Stimulated activated CD4-positive, alpha-beta T cell treated with anti-CD3 and anti-CD28 coated beads, Interleukin-4, amount 100 ng/mL, for 1 hour (primary cell): ENCODE data around the gene P2RX5.
"Not testable (repeated sequence)": the region's sequence is repeated elsewhere in the genome, so short reads cannot be mapped to it uniquely, and the experiment has no call there.

ENCODE experiments used
- DNase-seq: peaks from one replicate; pipeline ENCODE4 v3.0.0-alpha.2; 2020

Gene P2RX5

GRCh38 chr17:3710951-3711383 lies 15.0 kb upstream of the P2RX5 start:
- peak; percentile 43 for DNase-seq

DNA sequence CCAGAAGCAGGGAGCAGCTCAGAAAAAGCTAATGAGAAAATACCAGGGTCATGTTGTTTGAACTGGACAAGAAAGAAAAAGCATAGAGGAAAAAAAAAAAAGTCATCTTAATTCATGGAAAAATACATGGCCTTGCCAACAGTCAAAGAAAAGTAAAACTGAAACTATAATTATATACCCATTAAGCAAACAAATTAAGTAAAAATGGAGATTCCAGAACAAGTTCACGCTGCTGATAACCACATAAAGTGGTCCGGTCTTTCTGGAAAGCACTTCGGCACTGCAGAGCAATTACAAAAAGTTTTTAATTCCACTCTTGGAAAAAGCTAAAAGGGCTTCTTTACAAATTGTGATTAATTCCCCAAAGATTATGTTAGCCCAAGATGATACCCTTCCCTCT lies 12.4 kb upstream of the P2RX5 start:
- no peak for DNase-seq

- DNase-seq: not testable (repeated sequence)
Observed at GRCh38 chr17:3705718-3705984, 9.7 kb upstream of the P2RX5 start.

DNA sequence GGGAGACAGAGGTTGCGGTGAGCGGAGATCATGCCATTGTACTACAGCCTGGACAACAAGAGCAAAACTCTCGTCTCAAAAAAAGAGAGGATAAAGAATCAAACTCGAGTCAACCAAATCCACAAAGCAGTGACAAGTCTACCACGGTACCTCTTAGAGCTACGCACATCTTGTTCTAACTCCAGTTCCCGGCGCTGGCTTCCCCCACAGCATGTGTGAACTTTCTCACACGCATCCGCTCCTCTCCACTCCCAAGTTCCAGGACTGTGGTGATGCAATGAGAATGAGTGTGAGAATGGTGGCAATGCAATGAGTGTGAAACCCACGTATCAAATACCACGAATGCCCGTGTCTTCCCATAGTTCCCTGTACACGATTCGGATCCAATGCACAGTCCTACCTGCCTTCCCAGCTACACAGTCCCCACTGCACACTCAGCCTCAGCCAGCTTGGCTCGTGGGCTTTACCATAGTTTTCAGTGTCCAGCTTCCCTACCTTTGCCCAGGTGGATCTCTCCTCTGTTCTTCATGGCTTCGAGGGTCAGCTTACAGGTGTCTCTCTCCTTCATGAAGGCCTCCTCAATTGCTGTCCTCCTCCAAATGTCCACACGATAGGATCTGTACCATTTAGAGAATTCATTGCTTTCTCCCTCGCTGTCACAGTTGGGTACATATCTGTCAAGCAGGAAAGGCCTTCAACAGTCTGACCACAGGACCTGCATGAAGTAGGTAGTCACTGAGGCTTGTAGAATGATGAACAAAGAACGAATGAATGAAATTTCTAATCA lies 9.2 kb upstream of the P2RX5 start:
- no peak for DNase-seq

- DNase-seq: not testable (repeated sequence)
Observed at GRCh38 chr17:3702041-3702539, 6.1 kb upstream of the P2RX5 start.

- no peak for DNase-seq
Observed at GRCh38 chr17:3699951-3700350, 4.0 kb upstream of the P2RX5 start.

GRCh38 chr17:3698139-3698538 lies 2.2 kb upstream of the P2RX5 start:
- no peak for DNase-seq

DNA sequence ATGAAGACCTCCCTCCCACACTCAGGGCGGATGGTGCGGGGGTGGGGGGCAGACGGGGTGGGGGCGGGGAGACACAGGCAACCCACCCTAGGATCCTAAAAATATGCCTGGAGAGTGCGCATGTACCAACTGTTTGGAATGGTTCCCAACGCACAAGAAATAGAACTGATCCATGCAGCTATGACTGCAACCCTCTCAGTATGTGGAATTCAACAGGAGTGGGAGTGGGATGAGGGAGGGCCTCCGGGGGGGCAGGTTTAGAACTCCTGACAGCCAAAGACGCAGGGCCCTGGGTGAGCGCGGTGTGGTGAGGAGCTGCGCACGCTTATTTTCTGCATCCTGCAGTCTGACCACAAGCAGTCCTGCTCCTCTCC lies 1.1 kb upstream of the P2RX5 start:
- DNase-seq: no peak

- DNase-seq: no peak
Observed at GRCh38 chr17:3695129-3695722, 729 bp downstream of the P2RX5 start.

DNA sequence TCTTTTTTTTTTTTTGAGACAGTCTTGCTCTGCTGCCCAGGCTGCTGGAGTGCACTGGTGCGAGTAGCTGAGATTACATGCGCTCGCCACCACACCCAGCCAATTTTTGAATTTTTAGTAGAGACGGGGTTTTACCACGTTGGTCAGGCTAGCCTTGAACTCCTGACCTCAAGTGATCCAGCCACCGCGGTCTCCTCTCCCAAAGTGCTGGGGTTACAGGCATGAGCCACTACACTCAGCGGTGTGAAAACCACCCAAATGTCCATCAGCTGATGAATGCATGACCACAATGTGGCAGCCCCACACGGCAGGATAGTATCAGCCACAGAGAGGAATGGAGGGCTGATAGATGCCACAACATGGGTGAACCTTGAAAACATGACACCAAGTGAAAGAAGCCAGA lies 2.1 kb downstream of the P2RX5 start:
- no peak for DNase-seq

DNA sequence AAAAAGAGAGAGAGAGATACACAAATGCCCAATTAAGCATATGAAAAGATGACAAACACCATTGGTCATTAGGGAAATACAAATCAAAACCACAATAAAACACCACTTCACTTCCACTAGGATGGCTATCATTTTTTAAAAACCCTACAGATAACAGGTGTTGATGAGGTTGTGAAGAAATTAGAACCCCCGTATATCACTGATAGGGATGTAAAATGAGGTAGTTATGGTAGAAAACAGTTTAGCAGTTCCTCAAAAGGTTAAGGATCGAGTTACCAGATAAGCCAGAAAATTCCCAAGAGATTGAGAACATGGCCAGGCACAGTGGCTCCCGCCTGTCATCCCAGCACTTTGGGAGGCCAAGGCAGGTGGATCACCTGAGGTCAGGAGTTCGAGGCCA lies 2.8 kb downstream of the P2RX5 start:
- no peak for DNase-seq

- DNase-seq: no peak
Observed at GRCh38 chr17:3692346-3692745, 3.6 kb downstream of the P2RX5 start.

- DNase-seq: no peak
Observed at GRCh38 chr17:3691617-3692067, 4.3 kb downstream of the P2RX5 start.

DNA sequence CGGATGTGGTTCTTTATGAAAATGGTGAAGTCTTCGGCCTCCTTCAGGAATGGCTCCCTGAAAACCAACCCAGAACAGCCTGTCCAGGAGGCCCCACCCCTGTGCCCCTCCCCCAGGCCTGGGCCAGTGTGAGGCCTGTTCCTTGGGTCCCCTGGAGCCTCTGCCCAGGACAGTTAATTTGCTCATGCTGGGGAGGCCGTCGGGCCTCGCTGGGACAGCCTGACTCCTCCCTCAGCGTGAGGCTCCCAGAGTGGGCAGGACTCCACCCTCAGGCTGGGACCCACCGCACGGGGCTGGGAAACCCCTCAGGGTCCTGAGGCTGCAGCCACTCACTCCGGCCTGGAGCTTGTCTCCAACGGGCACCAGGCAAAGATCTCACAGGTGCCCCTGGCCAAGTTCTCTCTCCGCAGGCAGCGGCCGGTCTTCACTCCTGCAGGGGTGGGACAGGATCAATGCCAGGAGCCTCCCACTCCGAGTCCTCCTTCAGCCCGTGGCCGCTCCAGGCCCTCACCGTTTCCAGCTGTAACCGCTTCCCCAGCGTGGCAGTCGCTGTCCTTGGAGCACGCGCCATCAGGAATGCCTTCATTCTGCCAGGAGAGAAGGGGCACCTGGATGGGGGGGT lies 5.8 kb downstream of the P2RX5 start:
- DNase-seq: no peak

DNA sequence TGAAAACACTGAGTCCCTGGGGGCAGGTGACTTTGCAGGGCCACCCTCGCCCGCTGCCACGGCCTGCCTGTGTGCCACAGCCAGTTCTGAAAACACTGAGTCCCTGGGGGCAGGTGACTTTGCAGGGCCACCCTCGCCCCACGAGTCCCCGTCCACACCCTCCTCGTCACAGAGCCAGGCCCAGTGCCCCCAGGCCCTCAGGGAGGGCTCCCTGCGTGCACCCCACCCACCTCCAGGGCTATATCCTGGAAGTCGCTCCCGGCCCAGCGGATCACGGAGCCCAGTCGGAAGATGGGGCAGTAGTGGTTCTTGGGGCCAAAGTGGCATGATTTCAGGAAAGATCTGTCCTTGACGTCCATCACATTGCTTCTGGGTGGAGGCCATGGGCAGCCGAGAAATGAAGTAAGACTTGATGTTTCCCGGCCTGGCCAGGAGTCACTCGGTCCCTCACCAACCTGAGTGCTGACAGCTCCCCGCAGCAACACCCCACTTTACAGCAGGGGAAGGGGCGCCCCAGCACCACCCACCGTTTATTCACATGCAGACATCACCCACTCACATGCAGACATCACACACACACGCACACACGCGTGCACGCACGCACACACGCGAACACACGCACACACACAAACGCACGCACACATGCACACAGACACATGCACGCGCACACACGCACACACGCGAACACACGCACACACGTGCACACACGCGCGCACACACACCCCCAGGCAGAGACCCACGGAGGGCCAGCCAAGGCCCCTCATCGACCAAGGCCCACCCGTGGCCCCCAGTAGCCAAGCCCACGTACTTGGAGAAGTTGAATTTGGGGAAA lies 6.5 kb downstream of the P2RX5 start:
- no peak for DNase-seq

GRCh38 chr17:3688852-3689261 lies 7.1 kb downstream of the P2RX5 start:
- no peak for DNase-seq

DNA sequence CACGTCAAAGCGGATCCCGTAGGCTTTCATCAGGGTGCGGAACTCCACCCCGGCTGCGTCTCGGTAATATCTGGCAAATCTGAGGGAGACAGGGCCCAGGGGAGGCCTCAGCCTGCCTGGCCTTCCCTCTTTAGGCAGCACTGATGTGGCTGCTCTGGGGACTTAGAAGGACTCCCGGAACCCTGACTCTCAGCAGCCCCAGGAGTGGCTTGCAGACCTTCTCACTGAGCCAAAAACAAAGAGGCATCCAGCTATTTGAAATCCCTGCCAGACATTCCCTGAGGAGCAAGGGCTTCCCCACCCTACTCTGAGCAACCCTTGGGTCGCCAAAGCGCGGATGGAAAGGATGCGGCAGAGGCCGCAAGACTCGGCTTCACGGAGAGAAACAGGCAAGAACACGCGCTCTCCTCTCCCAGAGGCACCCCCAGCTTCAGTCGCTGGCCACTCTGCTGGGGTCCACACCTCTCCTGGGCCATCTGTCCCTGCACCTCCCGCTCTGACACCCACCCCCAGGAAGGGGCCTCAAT lies 7.9 kb downstream of the P2RX5 start:
- no peak for DNase-seq

- DNase-seq: no peak
Observed at GRCh38 chr17:3685174-3685573, 10.8 kb downstream of the P2RX5 start.

DNA sequence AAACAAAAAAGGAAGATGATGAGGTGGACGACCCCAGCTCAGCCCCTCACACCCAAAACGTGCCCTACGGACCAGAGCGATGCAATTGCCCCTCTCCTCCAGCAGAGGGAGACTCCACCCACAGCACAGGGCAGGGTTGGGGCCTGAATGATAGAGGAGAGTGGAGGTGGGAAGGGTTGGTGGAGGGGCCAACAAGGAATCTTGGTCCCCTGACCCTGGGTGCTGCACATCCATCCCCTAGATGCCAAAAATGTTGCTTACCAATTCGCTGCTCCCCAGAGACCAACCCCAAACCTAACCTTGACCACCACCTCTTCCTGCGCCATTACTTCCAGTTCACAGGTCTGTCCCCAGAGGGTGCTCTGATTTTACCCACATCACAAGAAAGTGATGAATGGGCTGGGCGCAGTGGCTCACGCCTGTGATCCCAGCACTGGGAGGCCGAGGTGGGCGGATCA lies 12.9 kb downstream of the P2RX5 start:
- DNase-seq: peak; percentile 56

GRCh38 chr17:3682033-3682432 lies 13.9 kb downstream of the P2RX5 start:
- no peak for DNase-seq

- DNase-seq: no peak
Observed at GRCh38 chr17:3681565-3681964, 14.4 kb downstream of the P2RX5 start.

DNA sequence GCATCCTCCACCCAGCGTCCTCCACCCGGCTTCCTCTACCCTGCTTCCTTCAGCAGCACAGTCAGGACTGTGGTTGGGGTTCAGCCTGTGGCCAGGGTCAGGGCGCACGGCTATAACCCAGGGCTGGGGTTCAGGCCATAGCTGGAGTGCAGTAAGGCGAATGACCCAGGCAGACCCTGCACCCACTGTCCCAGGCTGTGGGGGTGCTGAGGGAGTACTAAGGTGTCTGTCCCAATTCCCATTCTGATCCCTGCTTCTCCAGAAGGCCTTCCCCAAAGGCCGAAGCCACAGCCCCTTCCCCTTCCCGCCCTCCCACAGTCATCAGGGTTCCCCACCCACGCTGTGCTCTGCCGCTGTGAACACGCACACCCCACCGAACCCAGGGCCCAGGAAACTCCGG lies 14.9 kb downstream of the P2RX5 start:
- DNase-seq: no peak

- no peak for DNase-seq
Observed at GRCh38 chr17:3679531-3680126, 16.3 kb downstream of the P2RX5 start.
